GM13977 (cell line): ENCODE results near the gene PAFAH2.

ENCODE experiments used
- DNase-seq: peaks from one replicate; pipeline ENCODE4 v3.0.0; 2012; ENCODE audit warnings: low spot score
- in situ Hi-C: fragments of 300-500 bp; cut with MboI; formaldehyde crosslinking; loops from one replicate; pipeline ENCODE4 v1.12.0; 2022; ENCODE audit warnings: low sequenced_read_pairs, low pct_unique_long_range_greater_than_20kb, mixed read lengths, inconsistent platforms; ENCODE audit not compliant: unreplicated experiment
- TF ChIP-seq, protein P1 (sequence below): IDR thresholded peaks from 2 replicates; pipeline ENCODE4 v1.5.1; 2012; ENCODE audit warnings: mild to moderate bottlenecking, control low read depth; ENCODE audit not compliant: insufficient read depth; ENCODE audit errors: extremely low read depth, missing control alignments

Gene PAFAH2

GRCh38 chr1:26025060-26025459 lies 27.2 kb upstream of the PAFAH2 start:
- no peak for DNase-seq
- TF ChIP-seq, protein P1, sequence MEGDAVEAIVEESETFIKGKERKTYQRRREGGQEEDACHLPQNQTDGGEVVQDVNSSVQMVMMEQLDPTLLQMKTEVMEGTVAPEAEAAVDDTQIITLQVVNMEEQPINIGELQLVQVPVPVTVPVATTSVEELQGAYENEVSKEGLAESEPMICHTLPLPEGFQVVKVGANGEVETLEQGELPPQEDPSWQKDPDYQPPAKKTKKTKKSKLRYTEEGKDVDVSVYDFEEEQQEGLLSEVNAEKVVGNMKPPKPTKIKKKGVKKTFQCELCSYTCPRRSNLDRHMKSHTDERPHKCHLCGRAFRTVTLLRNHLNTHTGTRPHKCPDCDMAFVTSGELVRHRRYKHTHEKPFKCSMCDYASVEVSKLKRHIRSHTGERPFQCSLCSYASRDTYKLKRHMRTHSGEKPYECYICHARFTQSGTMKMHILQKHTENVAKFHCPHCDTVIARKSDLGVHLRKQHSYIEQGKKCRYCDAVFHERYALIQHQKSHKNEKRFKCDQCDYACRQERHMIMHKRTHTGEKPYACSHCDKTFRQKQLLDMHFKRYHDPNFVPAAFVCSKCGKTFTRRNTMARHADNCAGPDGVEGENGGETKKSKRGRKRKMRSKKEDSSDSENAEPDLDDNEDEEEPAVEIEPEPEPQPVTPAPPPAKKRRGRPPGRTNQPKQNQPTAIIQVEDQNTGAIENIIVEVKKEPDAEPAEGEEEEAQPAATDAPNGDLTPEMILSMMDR: no peak

GRCh38 chr1:26023826-26024225 lies 26.0 kb upstream of the PAFAH2 start:
- TF ChIP-seq, protein P1: no peak
- no peak for DNase-seq
- in situ Hi-C loops: no loop called here

More at GRCh38 chr1:26025060-26025459, 27.2 kb upstream of the PAFAH2 start:
- in situ Hi-C loops: no loop called here

- in situ Hi-C loops: no loop called here
- TF ChIP-seq, protein P1: no peak
- DNase-seq: no peak
Observed at GRCh38 chr1:26023009-26023408, 25.1 kb upstream of the PAFAH2 start.

DNA sequence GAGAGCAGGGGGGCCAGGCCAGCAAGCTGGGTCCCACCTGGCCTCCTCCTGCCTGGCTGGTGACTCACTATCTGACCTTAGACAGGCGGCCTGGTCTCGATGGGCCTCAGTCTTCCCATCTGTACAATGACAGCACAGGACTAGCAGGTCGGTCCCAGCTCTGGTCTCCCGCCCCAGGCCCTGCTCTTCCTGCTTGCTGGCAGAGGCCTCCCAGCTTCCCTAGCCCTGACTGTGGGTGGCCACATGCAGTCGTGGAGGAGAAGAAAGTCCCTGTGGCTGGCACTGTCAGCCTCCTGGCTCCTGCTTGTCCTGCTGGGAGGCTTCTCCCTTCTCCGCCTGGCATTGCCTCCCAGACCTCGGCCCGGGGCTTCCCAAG lies 24.5 kb upstream of the PAFAH2 start:
- TF ChIP-seq, protein P1: no peak
- DNase-seq: no peak
- in situ Hi-C loops: no loop called here

GRCh38 chr1:26021647-26022403 lies 24.0 kb upstream of the PAFAH2 start, which contains the start of gene EXTL1:
TSS of gene EXTL1 (plus strand) at chr1:26021775. CDS start at chr1:26022647, 872 bp downstream.
- DNase-seq: no peak
- TF ChIP-seq, protein P1: no peak
- in situ Hi-C loops: no loop called here

- in situ Hi-C loops: no loop called here
- TF ChIP-seq, protein P1: no peak
- DNase-seq: no peak
Observed at GRCh38 chr1:26020941-26021646, 23.2 kb upstream of the PAFAH2 start.
